ENCODE measurements around the gene SLC1A7. TPM values are rescaled to one million over a fixed set of nuclear protein-coding genes. Genes with fewer than 3 reads are reported as not detected.

SLC1A7 gene
- total and polyA plus RNA-seq, 2 of the 13 experiments (the other 11 are each of a cell fraction or from before 2014, with no cell fraction given) = 0.04 to 2.0 TPM

DNA sequence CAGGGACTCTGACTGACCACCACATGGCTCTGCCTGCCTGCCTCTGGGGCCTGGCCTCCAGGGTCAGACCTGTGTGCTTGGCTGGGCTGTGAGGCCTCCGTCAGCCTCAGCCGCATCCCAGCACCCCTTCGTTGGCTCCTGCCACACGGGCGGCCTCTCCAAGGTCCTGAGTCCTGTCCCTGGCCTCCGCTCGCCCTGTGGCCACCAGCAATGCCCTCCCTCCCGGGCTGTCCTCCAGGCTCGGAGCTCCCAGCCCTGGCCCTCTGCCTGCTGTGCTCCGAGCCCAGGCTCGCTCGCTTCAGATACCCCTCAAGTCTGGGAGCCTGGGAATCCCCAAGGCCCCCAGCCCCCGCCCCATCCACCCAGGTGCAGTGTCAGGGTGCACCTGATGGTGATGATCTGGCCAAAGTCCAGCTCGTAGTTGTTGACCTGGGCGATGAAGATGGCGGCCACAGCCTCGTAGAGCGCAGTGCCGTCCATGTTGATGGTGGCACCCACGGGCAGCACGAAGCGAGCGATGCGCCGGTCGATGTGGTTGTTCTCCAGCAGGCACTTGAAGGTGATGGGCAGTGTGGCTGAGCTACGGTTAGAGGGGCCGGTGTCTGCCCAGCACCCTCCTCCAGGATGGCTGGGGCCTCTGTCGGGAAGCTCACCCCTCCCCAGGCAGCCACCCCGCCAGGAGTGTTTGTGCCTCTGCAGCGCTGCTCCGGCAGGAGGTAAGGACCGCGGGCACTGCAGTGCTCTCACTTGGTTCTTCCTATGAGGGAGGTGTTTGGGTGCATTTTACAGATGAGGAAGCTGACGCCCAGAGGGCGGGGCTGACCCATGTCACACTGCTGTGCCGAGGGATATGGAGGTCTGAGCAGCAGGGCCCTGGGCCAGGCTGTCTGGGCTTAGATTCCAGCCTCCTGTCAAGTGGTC is 52.0 kb downstream of the SLC1A7 start (continued):
- TF ChIP-seq, protein P1, sequence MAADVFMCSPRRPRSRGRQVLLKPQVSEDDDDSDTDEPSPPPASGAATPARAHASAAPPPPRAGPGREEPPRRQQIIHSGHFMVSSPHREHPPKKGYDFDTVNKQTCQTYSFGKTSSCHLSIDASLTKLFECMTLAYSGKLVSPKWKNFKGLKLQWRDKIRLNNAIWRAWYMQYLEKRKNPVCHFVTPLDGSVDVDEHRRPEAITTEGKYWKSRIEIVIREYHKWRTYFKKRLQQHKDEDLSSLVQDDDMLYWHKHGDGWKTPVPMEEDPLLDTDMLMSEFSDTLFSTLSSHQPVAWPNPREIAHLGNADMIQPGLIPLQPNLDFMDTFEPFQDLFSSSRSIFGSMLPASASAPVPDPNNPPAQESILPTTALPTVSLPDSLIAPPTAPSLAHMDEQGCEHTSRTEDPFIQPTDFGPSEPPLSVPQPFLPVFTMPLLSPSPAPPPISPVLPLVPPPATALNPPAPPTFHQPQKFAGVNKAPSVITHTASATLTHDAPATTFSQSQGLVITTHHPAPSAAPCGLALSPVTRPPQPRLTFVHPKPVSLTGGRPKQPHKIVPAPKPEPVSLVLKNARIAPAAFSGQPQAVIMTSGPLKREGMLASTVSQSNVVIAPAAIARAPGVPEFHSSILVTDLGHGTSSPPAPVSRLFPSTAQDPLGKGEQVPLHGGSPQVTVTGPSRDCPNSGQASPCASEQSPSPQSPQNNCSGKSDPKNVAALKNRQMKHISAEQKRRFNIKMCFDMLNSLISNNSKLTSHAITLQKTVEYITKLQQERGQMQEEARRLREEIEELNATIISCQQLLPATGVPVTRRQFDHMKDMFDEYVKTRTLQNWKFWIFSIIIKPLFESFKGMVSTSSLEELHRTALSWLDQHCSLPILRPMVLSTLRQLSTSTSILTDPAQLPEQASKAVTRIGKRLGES (CRISPR knock-in tag; IDR thresholded peaks at IDR 0.05; ENCODE audit: borderline replicate concordance) = no peak
- no peak for TF ChIP-seq ZNF143 (CRISPR knock-in tag; IDR thresholded peaks at IDR 0.05)
- no peak for TF ChIP-seq ZNF24 (IDR thresholded peaks at IDR 0.05)
- no peak for TF ChIP-seq ZNF136 (CRISPR knock-in tag; IDR thresholded peaks at IDR 0.05; ENCODE audit: low read depth)
- no peak for TF ChIP-seq GATAD2A (CRISPR knock-in tag; IDR thresholded peaks at IDR 0.05)
- TF ChIP-seq MEIS2 (CRISPR knock-in tag; IDR thresholded peaks at IDR 0.05) = no peak
- TF ChIP-seq TAF15 (IDR thresholded peaks at IDR 0.05; ENCODE audit: low read depth, low read length, poor library complexity, severe bottlenecking) = no peak
- TF ChIP-seq, protein P2, sequence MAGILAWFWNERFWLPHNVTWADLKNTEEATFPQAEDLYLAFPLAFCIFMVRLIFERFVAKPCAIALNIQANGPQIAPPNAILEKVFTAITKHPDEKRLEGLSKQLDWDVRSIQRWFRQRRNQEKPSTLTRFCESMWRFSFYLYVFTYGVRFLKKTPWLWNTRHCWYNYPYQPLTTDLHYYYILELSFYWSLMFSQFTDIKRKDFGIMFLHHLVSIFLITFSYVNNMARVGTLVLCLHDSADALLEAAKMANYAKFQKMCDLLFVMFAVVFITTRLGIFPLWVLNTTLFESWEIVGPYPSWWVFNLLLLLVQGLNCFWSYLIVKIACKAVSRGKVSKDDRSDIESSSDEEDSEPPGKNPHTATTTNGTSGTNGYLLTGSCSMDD (CRISPR knock-in tag; IDR thresholded peaks at IDR 0.05) = no peak
- TF ChIP-seq JUNB (CRISPR knock-in tag; IDR thresholded peaks at IDR 0.05; ENCODE audit: borderline replicate concordance) = no peak
- no peak for TF ChIP-seq GZF1 (CRISPR knock-in tag; IDR thresholded peaks at IDR 0.05)
- no peak for TF ChIP-seq ELF3 (CRISPR knock-in tag; IDR thresholded peaks at IDR 0.05)
- no peak for TF ChIP-seq ZNF205 (CRISPR knock-in tag; IDR thresholded peaks at IDR 0.05)
- peak; percentile 16 for TF ChIP-seq XRCC5 (optimal IDR thresholded peaks at IDR 0.05; ENCODE audit: low read length)
- TF ChIP-seq SNAI1 (CRISPR knock-in tag; IDR thresholded peaks at IDR 0.05; ENCODE audit: borderline replicate concordance) = no peak
- TF ChIP-seq SMARCE1 (IDR thresholded peaks at IDR 0.05; ENCODE audit: borderline replicate concordance) = no peak
- TF ChIP-seq NCOA2 (CRISPR knock-in tag; IDR thresholded peaks at IDR 0.05) = no peak
- TF ChIP-seq, protein P3, sequence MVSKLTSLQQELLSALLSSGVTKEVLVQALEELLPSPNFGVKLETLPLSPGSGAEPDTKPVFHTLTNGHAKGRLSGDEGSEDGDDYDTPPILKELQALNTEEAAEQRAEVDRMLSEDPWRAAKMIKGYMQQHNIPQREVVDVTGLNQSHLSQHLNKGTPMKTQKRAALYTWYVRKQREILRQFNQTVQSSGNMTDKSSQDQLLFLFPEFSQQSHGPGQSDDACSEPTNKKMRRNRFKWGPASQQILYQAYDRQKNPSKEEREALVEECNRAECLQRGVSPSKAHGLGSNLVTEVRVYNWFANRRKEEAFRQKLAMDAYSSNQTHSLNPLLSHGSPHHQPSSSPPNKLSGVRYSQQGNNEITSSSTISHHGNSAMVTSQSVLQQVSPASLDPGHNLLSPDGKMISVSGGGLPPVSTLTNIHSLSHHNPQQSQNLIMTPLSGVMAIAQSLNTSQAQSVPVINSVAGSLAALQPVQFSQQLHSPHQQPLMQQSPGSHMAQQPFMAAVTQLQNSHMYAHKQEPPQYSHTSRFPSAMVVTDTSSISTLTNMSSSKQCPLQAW (CRISPR knock-in tag; IDR thresholded peaks at IDR 0.05) = no peak; the same call in 1 of the 2 replicates
- 0 out of 2 replicates have a peak, but pooled peaks have one; percentile 14 for TF ChIP-seq AKAP8 (CRISPR knock-in tag; IDR thresholded peaks at IDR 0.05)
- TF ChIP-seq, protein P4, sequence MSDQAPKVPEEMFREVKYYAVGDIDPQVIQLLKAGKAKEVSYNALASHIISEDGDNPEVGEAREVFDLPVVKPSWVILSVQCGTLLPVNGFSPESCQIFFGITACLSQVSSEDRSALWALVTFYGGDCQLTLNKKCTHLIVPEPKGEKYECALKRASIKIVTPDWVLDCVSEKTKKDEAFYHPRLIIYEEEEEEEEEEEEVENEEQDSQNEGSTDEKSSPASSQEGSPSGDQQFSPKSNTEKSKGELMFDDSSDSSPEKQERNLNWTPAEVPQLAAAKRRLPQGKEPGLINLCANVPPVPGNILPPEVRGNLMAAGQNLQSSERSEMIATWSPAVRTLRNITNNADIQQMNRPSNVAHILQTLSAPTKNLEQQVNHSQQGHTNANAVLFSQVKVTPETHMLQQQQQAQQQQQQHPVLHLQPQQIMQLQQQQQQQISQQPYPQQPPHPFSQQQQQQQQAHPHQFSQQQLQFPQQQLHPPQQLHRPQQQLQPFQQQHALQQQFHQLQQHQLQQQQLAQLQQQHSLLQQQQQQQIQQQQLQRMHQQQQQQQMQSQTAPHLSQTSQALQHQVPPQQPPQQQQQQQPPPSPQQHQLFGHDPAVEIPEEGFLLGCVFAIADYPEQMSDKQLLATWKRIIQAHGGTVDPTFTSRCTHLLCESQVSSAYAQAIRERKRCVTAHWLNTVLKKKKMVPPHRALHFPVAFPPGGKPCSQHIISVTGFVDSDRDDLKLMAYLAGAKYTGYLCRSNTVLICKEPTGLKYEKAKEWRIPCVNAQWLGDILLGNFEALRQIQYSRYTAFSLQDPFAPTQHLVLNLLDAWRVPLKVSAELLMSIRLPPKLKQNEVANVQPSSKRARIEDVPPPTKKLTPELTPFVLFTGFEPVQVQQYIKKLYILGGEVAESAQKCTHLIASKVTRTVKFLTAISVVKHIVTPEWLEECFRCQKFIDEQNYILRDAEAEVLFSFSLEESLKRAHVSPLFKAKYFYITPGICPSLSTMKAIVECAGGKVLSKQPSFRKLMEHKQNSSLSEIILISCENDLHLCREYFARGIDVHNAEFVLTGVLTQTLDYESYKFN (CRISPR knock-in tag; conservative IDR thresholded peaks at IDR 0.05) = no peak
- TF ChIP-seq ZNF501 (CRISPR knock-in tag; IDR thresholded peaks at IDR 0.05) = no peak; the same call in 1 of the 2 replicates

All from HepG2 (cell line).